Peyer's patch (tissue), 4 donors: ENCODE results near the gene CDC7.

Experiments
- POLR2A ChIP-seq, 2 donors: fragments of 450-650 bp; IDR thresholded peaks; one replicate each; pipeline ENCODE4 v1.5.1; 2017; ENCODE audit warnings: antibody characterized with exemption in 2 of 2, mild to moderate bottlenecking in 2 of 2, moderate library complexity in 2 of 2
- TF ChIP-seq, protein P1 (sequence below), 6 experiments: fragments of 450-650 bp in 4 of 6; fragments of 200-600 bp in 2 of 6; sonication (generic) in 1 of 6; IDR thresholded peaks; one replicate each; pipeline ENCODE4 v1.5.1; 2017 to 2019; ENCODE audit warnings: antibody characterized with exemption in 6 of 6, mild to moderate bottlenecking in 3 of 6, moderate library complexity in 1 of 6

DNA sequence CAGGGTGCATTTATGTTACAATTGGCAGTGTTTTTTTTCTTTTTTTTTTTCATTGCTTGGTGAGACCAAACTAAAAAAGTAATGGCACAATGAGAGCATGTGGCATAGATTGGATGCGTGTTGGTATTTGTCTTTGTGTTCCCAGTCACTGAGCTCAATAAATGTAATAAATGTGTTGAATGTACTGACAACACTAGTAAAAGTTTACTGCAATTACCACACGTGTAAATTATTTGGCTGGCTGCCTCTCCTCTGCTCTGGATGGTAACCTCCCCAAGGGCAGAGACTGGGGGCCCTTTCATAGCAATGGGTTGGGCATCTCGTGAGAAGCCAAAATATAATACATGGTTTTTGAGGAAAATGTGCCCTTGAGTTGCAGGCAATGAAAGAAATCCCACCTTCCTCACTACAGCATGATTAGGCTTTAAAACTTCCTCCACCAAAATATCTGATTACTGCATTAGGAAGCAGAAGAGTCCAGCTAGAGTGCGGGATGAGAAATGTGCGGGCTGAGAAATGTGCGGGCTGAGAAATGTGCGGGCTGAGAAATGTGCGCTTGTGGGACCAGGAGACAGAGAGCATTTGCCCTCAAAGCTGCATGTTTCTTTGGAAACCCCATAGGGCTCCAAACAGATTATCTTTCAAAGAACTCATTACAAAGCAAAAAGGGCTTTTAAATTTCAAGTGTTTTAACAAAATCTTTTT is 58.5 kb downstream of the CDC7 start:
- TF ChIP-seq POLR2A (IDR thresholded peaks at IDR 0.05): no peak
- TF ChIP-seq, protein P1, sequence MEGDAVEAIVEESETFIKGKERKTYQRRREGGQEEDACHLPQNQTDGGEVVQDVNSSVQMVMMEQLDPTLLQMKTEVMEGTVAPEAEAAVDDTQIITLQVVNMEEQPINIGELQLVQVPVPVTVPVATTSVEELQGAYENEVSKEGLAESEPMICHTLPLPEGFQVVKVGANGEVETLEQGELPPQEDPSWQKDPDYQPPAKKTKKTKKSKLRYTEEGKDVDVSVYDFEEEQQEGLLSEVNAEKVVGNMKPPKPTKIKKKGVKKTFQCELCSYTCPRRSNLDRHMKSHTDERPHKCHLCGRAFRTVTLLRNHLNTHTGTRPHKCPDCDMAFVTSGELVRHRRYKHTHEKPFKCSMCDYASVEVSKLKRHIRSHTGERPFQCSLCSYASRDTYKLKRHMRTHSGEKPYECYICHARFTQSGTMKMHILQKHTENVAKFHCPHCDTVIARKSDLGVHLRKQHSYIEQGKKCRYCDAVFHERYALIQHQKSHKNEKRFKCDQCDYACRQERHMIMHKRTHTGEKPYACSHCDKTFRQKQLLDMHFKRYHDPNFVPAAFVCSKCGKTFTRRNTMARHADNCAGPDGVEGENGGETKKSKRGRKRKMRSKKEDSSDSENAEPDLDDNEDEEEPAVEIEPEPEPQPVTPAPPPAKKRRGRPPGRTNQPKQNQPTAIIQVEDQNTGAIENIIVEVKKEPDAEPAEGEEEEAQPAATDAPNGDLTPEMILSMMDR (IDR thresholded peaks at IDR 0.05): no peak
